ENCODE data around the gene KIF6.
A peak's percentile ranks its signal among the peaks of the same experiment; 100 is the strongest.
"Not testable (repeated sequence)": the region's sequence is repeated elsewhere in the genome, so short reads cannot be mapped to it uniquely, and the experiment has no call there.

The KIF6 gene

GRCh38 chr6:39520411-39520810 lies 204.8 kb downstream of the KIF6 start:
- Histone ChIP-seq H3K27me3 (ENCODE audit: control insufficient read depth, insufficient read depth, low read length) (no peaks in the 10 kb centered on the region), H3K27ac (ENCODE audit: low read depth, low read length) (no peak overlapping the region), H3K36me3 (ENCODE audit: control insufficient read depth, insufficient read depth, low read length) (no peaks in the 10 kb centered on the region), H3K9ac (ENCODE audit: low read length) (no peak overlapping the region), H3K4me1 (ENCODE audit: control insufficient read depth, insufficient read depth, low read length) (no peaks in the 10 kb centered on the region), H3K4me3 (ENCODE audit: low read length) (no peak overlapping the region)

- Histone ChIP-seq H3K27ac (ENCODE audit: low read depth, low read length) (no peak overlapping the region), H3K4me3 (ENCODE audit: low read length) (no peak overlapping the region), H3K4me1 (ENCODE audit: control insufficient read depth, insufficient read depth, low read length) (no peaks in the 10 kb centered on the region), H3K9ac (ENCODE audit: low read length) (no peak overlapping the region), H3K27me3 (ENCODE audit: control insufficient read depth, insufficient read depth, low read length) (no peaks in the 10 kb centered on the region), H3K36me3 (ENCODE audit: control insufficient read depth, insufficient read depth, low read length) (no peaks in the 10 kb centered on the region)
Observed at GRCh38 chr6:39518221-39518620, 207.0 kb downstream of the KIF6 start.

GRCh38 chr6:39517756-39518155 lies 207.5 kb downstream of the KIF6 start:
- H3K36me3 ChIP-seq (ENCODE audit: control insufficient read depth, insufficient read depth, low read length) = no peaks in the 10 kb centered on the region
- no peaks in the 10 kb centered on the region for H3K27me3 ChIP-seq (ENCODE audit: control insufficient read depth, insufficient read depth, low read length)
- H3K27ac ChIP-seq (ENCODE audit: low read depth, low read length) = no peak overlapping the region
- H3K4me1 ChIP-seq (ENCODE audit: control insufficient read depth, insufficient read depth, low read length) = no peaks in the 10 kb centered on the region
- H3K9ac ChIP-seq (ENCODE audit: low read length) = no peak overlapping the region
- H3K4me3 ChIP-seq (ENCODE audit: low read length) = no peak overlapping the region

- Histone ChIP-seq H3K27ac (ENCODE audit: low read depth, low read length) (no peak overlapping the region), H3K27me3 (ENCODE audit: control insufficient read depth, insufficient read depth, low read length) (no peaks in the 10 kb centered on the region), H3K36me3 (ENCODE audit: control insufficient read depth, insufficient read depth, low read length) (no peaks in the 10 kb centered on the region), H3K4me3 (ENCODE audit: low read length) (no peak overlapping the region), H3K4me1 (ENCODE audit: control insufficient read depth, insufficient read depth, low read length) (no peaks in the 10 kb centered on the region), H3K9ac (ENCODE audit: low read length) (no peak overlapping the region)
Observed at GRCh38 chr6:39516471-39516870, 208.7 kb downstream of the KIF6 start.

GRCh38 chr6:39515471-39515870 lies 209.7 kb downstream of the KIF6 start:
- Histone ChIP-seq H3K9ac (ENCODE audit: low read length) (no peak overlapping the region), H3K4me3 (ENCODE audit: low read length) (no peak overlapping the region), H3K27me3 (ENCODE audit: control insufficient read depth, insufficient read depth, low read length) (no peaks in the 10 kb centered on the region)

GRCh38 chr6:39515006-39515405 lies 210.2 kb downstream of the KIF6 start:
- Histone ChIP-seq H3K27ac (ENCODE audit: low read depth, low read length) (no peak overlapping the region), H3K4me1 (ENCODE audit: control insufficient read depth, insufficient read depth, low read length) (no peaks in the 10 kb centered on the region), H3K9ac (ENCODE audit: low read length) (no peak overlapping the region), H3K36me3 (ENCODE audit: control insufficient read depth, insufficient read depth, low read length) (no peaks in the 10 kb centered on the region), H3K4me3 (ENCODE audit: low read length) (no peak overlapping the region), H3K27me3 (ENCODE audit: control insufficient read depth, insufficient read depth, low read length) (no peaks in the 10 kb centered on the region)

More at GRCh38 chr6:39515471-39515870, 209.7 kb downstream of the KIF6 start:
- Histone ChIP-seq H3K36me3 (ENCODE audit: control insufficient read depth, insufficient read depth, low read length) (no peaks in the 10 kb centered on the region), H3K27ac (ENCODE audit: low read depth, low read length) (no peak overlapping the region), H3K4me1 (ENCODE audit: control insufficient read depth, insufficient read depth, low read length) (no peaks in the 10 kb centered on the region)

- H3K4me1 ChIP-seq (ENCODE audit: control insufficient read depth, insufficient read depth, low read length); H3K9ac ChIP-seq (ENCODE audit: low read length); H3K27me3 ChIP-seq (ENCODE audit: control insufficient read depth, insufficient read depth, low read length); H3K4me3 ChIP-seq (ENCODE audit: low read length); H3K27ac ChIP-seq (ENCODE audit: low read depth, low read length); H3K36me3 ChIP-seq (ENCODE audit: control insufficient read depth, insufficient read depth, low read length): not testable (repeated sequence)
Observed at GRCh38 chr6:39509831-39510230, 215.4 kb downstream of the KIF6 start.

- Histone ChIP-seq H3K4me1 (ENCODE audit: control insufficient read depth, insufficient read depth, low read length) (no peaks in the 10 kb centered on the region), H3K27me3 (ENCODE audit: control insufficient read depth, insufficient read depth, low read length) (no peaks in the 10 kb centered on the region), H3K27ac (ENCODE audit: low read depth, low read length) (no peak overlapping the region), H3K9ac (ENCODE audit: low read length) (no peak overlapping the region), H3K4me3 (ENCODE audit: low read length) (no peak overlapping the region), H3K36me3 (ENCODE audit: control insufficient read depth, insufficient read depth, low read length) (no peaks in the 10 kb centered on the region)
Observed at GRCh38 chr6:39508515-39508914, 216.7 kb downstream of the KIF6 start.

GRCh38 chr6:39507331-39507998 lies 217.7 kb downstream of the KIF6 start:
- no peak overlapping the region for H3K9ac ChIP-seq (ENCODE audit: low read length)
- no peak overlapping the region for H3K4me3 ChIP-seq (ENCODE audit: low read length)
- H3K27me3 ChIP-seq (ENCODE audit: control insufficient read depth, insufficient read depth, low read length) = no peaks in the 10 kb centered on the region
- no peaks in the 10 kb centered on the region for H3K36me3 ChIP-seq (ENCODE audit: control insufficient read depth, insufficient read depth, low read length)
- H3K27ac ChIP-seq (ENCODE audit: low read depth, low read length) = no peak overlapping the region
- no peaks in the 10 kb centered on the region for H3K4me1 ChIP-seq (ENCODE audit: control insufficient read depth, insufficient read depth, low read length)

GRCh38 chr6:39502362-39502955 lies 222.7 kb downstream of the KIF6 start:
- not testable (repeated sequence) for H3K27me3 ChIP-seq (ENCODE audit: control insufficient read depth, insufficient read depth, low read length); H3K36me3 ChIP-seq (ENCODE audit: control insufficient read depth, insufficient read depth, low read length); H3K27ac ChIP-seq (ENCODE audit: low read depth, low read length); H3K4me3 ChIP-seq (ENCODE audit: low read length); H3K9ac ChIP-seq (ENCODE audit: low read length); H3K4me1 ChIP-seq (ENCODE audit: control insufficient read depth, insufficient read depth, low read length)

- Histone ChIP-seq H3K4me1 (ENCODE audit: control insufficient read depth, insufficient read depth, low read length) (no peaks in the 10 kb centered on the region), H3K4me3 (ENCODE audit: low read length) (no peak overlapping the region), H3K27me3 (ENCODE audit: control insufficient read depth, insufficient read depth, low read length) (no peaks in the 10 kb centered on the region), H3K27ac (ENCODE audit: low read depth, low read length) (no peak overlapping the region), H3K9ac (ENCODE audit: low read length) (no peak overlapping the region), H3K36me3 (ENCODE audit: control insufficient read depth, insufficient read depth, low read length) (no peaks in the 10 kb centered on the region)
Observed at GRCh38 chr6:39499053-39499452, 226.2 kb downstream of the KIF6 start.

- Histone ChIP-seq H3K36me3 (ENCODE audit: control insufficient read depth, insufficient read depth, low read length) (no peaks in the 10 kb centered on the region), H3K27me3 (ENCODE audit: control insufficient read depth, insufficient read depth, low read length) (no peaks in the 10 kb centered on the region), H3K4me1 (ENCODE audit: control insufficient read depth, insufficient read depth, low read length) (peaks cover 4% of the 10 kb centered on the region), H3K27ac (ENCODE audit: low read depth, low read length) (no peak overlapping the region), H3K9ac (ENCODE audit: low read length) (no peak overlapping the region), H3K4me3 (ENCODE audit: low read length) (no peak overlapping the region)
Observed at GRCh38 chr6:39498096-39498495, 227.1 kb downstream of the KIF6 start.

GRCh38 chr6:39496915-39497314 lies 228.3 kb downstream of the KIF6 start:
- H3K4me3 ChIP-seq (ENCODE audit: low read length) = no peak overlapping the region
- H3K9ac ChIP-seq (ENCODE audit: low read length) = no peak overlapping the region
- no peaks in the 10 kb centered on the region for H3K27me3 ChIP-seq (ENCODE audit: control insufficient read depth, insufficient read depth, low read length)
- H3K36me3 ChIP-seq (ENCODE audit: control insufficient read depth, insufficient read depth, low read length) = no peaks in the 10 kb centered on the region
- H3K27ac ChIP-seq (ENCODE audit: low read depth, low read length) = peak overlapping the region; percentile 13
- H3K4me1 ChIP-seq (ENCODE audit: control insufficient read depth, insufficient read depth, low read length) = peaks cover 4% of the 10 kb centered on the region
